Measurements from ENCODE around the gene PEX3. TPM values are rescaled to one million over a fixed set of nuclear protein-coding genes. Genes with fewer than 3 reads are reported as not detected.
A peak's percentile ranks its signal among the peaks of the same experiment; 100 is the strongest.
"Not testable (repeated sequence)": the region's sequence is repeated elsewhere in the genome, so short reads cannot be mapped to it uniquely, and the experiment has no call there.

Gene PEX3
- total RNA-seq, 1 donor from 2014 or later: 34.8 TPM

DNA sequence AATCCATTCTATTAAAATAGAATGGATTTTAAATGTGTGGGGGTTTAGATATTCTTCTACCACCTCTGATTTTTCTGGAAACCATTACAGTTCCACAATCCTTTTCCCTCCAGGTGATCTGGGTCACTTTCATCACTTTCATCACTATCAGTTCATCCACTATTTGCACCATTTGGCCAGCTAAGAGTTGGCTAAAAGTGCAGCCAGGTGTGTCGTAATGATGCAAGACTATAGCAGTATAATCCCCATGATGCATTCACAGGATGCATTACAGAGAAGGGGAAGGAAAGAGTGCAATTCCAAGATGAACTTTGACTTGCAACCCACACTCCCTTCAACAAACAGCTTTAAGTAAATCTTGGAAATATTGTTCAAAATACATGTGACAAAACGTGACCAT lies 56.0 kb downstream of the PEX3 start:
- DNase-seq: no peak

- no peak for DNase-seq
Measured at GRCh38 chr6:143507358-143508145, 56.9 kb downstream of the PEX3 start.

DNA sequence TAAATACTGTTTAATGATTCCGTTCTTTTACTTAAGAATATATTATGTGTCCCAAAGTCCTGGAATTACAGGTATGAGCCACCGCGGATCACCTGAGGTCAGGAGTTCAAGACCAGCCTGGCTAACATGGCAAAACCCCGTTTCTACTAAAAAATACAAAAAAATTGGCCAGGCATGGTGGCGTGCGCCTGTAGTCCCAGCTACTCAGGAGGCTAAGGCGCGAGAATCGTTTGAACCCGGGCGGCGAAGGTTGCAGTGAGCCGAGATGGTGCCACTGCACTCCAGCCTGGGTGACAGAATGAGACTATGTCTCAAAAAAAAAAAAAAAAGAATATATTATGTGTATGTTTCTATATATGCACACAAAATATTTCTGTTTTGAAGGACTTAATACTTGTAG lies 59.7 kb downstream of the PEX3 start:
- not testable (repeated sequence) for DNase-seq

GRCh38 chr6:143510991-143511891 lies 60.6 kb downstream of the PEX3 start, which contains the start of gene FUCA2:
Gene FUCA2 (minus strand): TSS chr6:143511720. CDS start chr6:143511634, 86 bp downstream.
- peak; percentile 79 for DNase-seq

DNA sequence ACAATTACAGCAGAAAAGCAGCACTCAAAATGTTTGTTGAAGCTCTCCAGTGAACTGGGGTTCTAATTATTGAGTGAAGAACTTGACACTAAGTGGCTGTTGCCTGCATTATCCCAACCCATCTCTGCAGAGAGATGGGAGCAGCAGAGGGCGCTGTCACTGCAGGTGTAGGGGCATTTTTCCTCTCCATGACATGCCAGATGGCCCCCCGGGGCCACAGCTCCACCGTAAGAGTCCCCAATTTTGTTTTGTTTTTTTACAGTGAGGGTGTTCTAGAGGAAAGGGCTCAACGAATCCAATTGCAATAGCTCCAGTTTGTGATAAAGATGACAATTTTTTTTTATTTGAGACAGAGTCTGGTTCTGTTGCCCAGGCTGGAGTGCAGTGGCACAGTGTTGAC lies 62.8 kb downstream of the PEX3 start:
- DNase-seq: no peak

- no peak for DNase-seq
Measured at GRCh38 chr6:143515061-143515760, 64.6 kb downstream of the PEX3 start.

GRCh38 chr6:143515766-143516355 lies 65.3 kb downstream of the PEX3 start:
- no peak for DNase-seq

GRCh38 chr6:143516690-143517446 lies 66.3 kb downstream of the PEX3 start:
- no peak for DNase-seq

DNA sequence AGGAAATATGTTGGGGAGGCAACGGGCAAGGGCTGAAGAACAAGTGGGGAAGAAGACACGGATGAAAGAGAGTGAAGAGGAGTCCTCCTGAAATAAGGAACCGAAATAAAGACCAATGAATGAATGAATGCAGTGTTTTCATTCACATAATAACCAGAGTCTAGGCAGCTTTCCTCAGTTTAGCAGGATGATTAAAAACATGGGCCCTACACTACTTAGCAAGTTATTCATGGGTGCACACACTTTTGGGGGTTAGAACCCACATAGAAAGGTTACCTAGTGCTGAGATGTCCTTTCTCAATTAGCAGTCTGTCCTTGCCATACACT lies 66.8 kb downstream of the PEX3 start:
- DNase-seq: no peak

- DNase-seq: no peak
Measured at GRCh38 chr6:143522039-143522600, 71.5 kb downstream of the PEX3 start.

GRCh38 chr6:143525356-143525755 lies 74.8 kb downstream of the PEX3 start:
- no peak for DNase-seq

DNA sequence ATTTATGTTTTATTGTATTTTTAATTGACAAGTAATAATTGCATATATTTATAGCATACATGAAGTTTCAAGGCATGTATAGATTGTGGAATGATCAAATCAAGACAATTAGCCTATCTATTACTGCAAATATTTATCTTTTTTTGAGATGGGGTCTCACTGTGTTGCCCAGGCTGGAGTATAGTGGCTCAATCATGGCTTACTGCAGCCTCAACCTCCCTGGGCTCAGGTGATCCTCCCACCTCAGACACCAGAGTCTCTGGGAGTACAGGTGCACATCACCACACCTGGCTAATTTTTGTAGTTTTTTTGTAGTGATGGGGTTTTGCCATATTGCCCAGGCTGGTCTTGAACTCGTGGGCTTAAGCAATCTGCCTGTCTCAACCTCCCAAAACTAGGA lies 77.1 kb downstream of the PEX3 start:
- no peak for DNase-seq

GRCh38 chr6:143528164-143528811 lies 77.7 kb downstream of the PEX3 start:
- no peak for DNase-seq

GRCh38 chr6:143529095-143529494 lies 78.5 kb downstream of the PEX3 start:
- DNase-seq: no peak

DNA sequence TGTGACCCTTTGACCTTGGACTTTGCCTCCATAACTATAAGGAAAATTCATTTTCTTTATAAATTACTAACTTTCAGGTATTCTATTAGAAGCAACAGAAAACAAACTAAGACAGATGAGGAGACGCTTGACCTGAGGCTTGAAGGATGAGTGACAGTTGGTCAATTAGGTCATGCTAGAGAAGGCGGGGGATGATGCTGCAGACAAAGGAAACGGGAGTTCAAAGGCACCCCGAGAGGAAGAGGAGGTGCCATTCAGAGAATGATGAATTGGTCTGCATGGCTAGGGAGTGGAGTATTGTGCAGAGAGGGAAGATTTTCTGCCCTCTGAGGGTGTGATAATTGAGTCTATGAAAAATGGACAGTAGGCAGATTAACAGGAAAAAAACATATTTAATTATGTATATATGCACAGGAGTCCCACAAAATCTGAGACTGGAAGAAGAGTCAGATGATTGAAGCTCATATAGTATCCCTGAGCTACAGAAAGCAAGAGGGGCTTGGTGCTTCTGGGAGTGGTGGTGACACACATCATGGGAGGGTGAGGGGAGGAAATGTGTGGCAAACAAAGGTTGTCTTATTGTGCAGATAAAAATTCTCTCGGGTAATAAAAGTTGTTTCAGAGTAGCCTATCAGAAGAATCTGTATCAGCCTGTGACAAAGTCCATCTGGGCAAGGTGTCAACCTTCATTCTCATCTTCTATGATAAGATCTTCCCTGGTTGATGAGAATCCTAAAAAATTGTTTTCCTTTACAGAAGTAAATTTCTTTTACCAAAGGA lies 81.3 kb downstream of the PEX3 start:
- DNase-seq: no peak

- DNase-seq: no peak
Measured at GRCh38 chr6:143535189-143535614, 84.6 kb downstream of the PEX3 start.

DNA sequence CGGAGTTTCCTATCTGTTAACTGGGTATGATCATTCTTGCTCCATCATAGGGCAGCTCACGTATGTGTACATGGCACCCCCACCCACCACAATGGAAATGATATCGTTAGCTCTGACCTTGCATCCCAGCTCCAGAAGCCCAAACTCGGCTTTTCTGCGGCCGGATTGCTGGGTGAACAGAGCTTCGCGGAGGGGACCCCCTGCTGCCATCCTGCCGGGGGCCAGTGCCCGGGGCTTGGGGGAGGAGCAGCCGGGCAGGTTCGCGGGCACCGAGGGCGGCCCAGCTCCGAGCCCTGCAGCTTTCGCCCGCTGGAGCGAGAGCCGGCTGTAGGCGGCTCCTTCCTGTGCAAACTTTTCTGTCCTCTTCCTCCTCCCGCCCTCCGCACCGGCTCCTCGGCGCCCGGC lies 85.9 kb downstream of the PEX3 start:
- DNase-seq: no peak

- no peak for DNase-seq
Measured at GRCh38 chr6:143536866-143537691, 86.5 kb downstream of the PEX3 start.

GRCh38 chr6:143538374-143538773 lies 87.8 kb downstream of the PEX3 start:
- no peak for DNase-seq
